T-helper 22 cell (primary cell): Measurements from ENCODE around the gene DPP6.

Experiments
- DNase-seq: peaks from one replicate; pipeline ENCODE4 v3.0.0-alpha.2; 2020; ENCODE audit warnings: low read depth

DPP6 gene

DNA sequence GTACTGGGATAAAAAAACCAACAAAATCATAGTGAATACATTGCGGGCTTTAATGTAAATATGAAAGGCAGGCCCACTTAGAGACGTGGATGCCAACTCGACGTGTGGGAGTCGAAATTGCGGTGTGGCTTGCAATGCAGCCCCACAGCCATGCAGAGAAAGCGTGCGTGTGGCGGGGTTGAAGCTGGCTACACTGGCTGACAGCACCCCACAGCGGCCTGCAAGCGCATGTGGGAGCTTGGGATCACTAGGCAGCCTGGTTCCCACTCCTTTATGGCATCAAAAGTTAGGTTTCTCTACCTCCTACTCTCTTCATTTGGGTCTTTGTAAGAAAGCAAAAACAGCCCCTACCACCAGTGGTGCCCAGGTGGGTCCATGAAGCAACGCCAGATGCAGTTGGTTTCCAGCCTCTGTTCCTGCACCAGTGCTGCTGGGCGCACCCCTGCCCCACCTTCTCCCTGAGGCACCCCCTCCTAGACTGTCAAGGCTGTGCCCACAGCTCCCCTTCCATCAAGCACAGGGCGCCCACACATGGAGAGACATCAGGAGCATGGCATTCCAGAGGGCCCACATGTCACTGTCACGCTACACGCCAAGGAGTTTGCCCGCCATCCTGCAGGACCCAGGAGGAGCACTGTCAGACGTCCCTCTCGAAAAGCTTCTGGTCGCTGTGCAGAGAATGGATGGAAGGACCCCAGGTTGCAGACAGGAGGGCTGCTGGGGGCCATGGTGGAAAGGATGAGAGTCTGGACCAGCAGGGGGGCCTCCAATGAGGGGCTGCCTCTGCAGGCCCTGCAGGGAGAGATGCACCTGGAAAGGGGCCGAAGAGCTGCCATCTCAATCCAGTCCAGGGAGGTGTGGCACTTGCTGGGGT lies 807.8 kb downstream of the DPP6 start:
- no peak for DNase-seq

DNA sequence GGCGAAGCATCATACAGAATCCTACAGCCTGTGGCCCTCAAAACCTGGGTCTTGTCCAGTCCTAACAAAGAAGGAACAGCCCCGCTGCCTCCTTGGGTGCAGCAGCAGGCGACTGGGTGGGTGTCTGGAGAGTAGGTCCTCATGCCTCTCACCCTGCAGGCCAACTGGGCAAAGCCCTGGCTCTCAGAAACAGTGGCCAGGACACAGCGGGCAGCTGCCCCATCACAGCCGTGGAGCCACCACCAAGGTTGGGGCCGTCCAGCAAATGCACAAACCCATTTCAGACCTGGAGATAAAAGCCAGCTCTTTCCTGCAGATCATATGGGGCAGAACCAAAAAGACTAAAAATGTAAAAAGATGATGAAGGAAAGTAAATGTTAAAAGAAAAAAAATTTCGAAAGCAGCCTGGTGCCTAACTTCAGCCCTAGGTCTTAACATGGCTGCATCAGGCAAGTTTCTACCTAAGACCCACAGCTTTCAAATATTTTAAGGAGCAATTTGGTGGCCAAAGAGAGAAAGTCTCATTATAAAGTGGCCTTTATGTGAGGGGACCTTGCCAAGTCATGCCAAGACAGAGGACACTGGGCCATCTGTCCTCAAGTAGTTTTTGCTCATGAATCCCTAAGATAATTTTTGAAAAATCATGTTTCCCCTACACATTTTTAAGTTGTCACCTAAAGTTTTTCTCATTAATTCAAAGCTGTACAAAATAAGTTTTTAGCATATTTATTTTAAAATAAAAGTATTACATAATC lies 808.6 kb downstream of the DPP6 start:
- no peak for DNase-seq

DNA sequence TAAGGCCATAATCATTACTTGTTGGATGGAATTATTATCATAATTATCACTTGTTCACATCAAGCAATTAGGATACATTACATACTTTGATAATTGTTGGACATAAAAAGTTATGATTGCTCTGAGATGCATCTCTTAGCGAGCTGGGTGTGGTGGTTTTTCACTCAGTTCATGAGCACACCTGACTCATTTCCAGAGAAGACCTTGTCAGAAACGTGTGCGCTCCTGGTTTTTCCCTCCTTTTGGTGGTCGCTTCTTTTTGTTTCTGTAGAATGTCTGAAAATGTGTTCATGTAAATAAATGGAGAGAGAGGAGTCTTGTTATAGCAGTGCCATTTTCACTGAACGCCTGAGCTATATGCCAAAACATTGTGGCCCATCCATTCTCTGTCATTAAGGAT lies 809.4 kb downstream of the DPP6 start:
- DNase-seq: no peak

GRCh38 chr7:154862153-154862791 lies 810.1 kb downstream of the DPP6 start:
- no peak for DNase-seq

- DNase-seq: no peak
Observed at GRCh38 chr7:154863766-154864522, 811.7 kb downstream of the DPP6 start.

GRCh38 chr7:154864523-154864891 lies 812.3 kb downstream of the DPP6 start:
- no peak for DNase-seq

DNA sequence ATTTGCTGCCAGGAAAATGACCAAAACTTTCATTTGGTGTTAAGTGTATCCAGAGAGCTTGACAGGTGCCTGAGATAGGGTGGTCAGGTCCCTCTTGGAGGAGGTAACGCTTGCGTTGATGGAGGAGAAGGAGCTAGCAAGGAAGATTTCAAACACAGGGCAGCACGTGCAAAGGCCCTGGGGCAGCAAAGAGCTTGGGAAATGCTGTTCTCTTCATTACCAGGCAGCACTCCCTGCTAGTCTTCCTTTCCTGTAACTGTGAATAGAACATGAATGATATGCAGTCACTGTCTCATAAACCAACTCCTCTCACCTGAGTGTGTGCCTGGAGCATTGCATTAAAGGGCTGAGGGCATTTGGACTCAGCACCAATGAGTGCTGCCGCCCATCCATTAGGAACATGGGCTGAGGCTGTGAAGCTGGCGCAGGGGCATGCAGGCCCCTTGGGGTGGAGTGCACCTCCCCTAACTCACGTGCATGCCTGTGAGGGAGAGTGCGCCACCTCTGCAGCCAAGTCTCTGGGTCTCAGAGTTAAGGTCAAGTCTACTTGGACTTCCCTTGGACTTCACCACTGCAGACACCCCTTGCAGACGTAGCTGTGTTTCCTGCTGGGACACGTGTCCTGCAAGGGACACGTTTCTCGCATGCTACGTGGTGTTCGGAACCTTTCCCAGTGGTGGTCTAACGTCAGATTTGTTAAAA lies 813.9 kb downstream of the DPP6 start:
- no peak for DNase-seq

GRCh38 chr7:154867068-154867467 lies 814.9 kb downstream of the DPP6 start:
- DNase-seq: no peak

DNA sequence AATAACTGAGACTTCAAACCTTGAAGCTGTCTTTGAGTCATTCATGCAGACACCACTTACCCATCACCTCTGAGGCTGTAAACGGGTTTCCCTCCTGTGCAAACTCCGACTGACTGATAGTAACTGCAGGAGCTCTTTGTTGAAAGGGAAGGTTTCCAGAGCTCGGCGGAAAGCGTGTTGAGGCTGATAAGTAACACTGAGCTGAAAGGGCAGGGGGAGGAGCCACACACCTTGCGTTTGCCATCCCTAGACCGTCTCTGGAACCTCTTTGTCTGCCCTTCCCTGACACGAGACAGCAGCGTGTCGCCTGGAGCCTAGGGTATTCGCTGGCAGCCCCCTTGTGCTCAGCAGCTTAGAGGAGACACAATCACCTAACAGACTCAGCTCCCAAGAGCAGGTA lies 816.7 kb downstream of the DPP6 start:
- no peak for DNase-seq

GRCh38 chr7:154869436-154869835 lies 817.2 kb downstream of the DPP6 start:
- DNase-seq: no peak

DNA sequence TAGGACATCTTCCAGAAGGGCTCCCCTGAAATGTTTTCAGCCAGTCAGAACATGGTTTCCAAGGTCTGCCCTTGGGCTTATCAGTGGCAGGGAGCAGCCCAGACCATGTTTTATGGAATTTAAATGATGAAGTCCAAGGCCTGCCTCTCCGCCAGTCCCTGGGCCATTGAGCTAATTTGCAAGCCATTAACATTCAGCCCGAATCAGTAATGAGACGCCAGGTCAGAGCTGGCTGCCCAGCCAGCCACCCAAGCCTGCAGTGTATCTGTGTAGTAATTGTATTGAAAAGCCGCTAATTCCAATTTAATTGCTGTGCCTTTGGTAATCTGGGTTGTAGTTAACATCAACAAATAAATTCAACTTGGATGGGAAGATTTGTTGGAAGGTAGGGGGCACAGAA lies 819.3 kb downstream of the DPP6 start:
- DNase-seq: no peak

- no peak for DNase-seq
Observed at GRCh38 chr7:154871928-154872750, 819.9 kb downstream of the DPP6 start.

GRCh38 chr7:154872811-154873499 lies 820.8 kb downstream of the DPP6 start:
- DNase-seq: no peak

DNA sequence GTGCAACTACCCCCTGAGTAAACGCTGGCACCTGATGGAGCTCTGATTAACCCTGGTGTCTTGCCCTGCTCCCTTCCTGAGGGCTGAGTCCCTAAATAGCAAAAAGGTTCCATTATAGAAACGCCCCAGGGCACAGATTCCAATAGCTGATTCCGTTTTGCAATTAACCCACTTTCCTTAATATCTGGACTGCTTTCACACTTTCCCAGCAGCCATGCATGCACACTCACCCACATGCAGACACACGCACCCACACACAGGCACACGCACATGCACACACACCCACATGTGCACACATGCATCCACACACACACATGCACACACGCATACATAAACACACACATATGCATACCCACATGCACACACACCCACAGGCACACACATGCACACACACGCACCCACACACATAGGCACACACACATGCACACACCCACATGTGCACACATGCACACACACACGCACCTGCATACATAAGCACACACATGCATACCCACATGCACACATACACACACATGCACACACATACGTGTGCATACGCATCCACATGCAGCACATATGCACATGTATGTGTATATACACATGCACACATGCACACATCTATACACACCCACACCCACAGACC lies 821.4 kb downstream of the DPP6 start:
- no peak for DNase-seq

GRCh38 chr7:154874409-154875113 lies 822.4 kb downstream of the DPP6 start:
- DNase-seq: no peak

GRCh38 chr7:154875297-154875696 lies 823.1 kb downstream of the DPP6 start:
- no peak for DNase-seq

- DNase-seq: no peak
Observed at GRCh38 chr7:154876516-154876915, 824.3 kb downstream of the DPP6 start.

- DNase-seq: no peak
Observed at GRCh38 chr7:154877031-154877430, 824.8 kb downstream of the DPP6 start.

DNA sequence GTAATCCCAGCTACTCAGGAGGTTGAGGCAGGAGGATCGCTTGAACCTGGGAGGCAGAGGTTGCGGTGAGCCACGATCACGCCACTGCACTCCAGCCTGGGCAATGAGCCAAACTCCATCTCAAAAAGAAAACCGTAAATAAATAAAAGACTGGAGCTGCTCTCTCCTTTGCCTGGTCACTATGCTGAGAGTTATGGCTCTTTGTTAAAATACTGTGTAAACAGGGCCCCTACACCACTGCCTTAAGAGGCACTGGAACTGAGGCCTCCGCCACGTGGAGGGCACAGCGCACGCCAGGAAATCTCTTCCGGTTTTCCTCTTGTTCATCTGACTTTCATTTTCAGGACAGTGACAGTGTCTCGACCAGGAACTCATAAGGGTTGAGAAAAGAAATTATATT lies 827.4 kb downstream of the DPP6 start:
- no peak for DNase-seq
